ENCODE results near the gene CREB3L2. TPM values are rescaled to one million over a fixed set of nuclear protein-coding genes. Genes with fewer than 3 reads are reported as not detected.
"Not testable (repeated sequence)": the region's sequence is repeated elsewhere in the genome, so short reads cannot be mapped to it uniquely, and the experiment has no call there.

The CREB3L2 gene
- total and polyA plus RNA-seq, 11 donors = 4.0 to 40.6 (median 21.8) TPM

DNA sequence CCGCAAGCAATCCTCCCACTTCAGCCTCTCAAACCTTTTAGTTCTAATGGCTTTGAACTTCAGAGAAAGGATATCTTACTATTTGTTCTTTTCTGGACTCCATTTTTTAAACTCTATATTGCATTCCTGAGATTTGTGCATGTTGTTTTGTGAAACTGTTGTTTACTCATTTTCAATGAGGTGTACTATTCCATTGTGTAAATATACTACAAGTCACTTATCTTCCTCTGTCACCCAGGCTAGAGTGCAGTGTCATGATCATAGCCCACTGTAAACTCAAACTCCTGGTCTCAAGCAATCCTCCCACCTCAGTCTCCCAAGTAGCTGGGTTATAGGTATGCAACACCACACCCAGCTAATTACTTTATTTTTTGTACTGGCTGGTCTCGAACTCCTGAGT, 43.0 kb upstream of the CREB3L2 start:
- TF ChIP-seq, protein P1, sequence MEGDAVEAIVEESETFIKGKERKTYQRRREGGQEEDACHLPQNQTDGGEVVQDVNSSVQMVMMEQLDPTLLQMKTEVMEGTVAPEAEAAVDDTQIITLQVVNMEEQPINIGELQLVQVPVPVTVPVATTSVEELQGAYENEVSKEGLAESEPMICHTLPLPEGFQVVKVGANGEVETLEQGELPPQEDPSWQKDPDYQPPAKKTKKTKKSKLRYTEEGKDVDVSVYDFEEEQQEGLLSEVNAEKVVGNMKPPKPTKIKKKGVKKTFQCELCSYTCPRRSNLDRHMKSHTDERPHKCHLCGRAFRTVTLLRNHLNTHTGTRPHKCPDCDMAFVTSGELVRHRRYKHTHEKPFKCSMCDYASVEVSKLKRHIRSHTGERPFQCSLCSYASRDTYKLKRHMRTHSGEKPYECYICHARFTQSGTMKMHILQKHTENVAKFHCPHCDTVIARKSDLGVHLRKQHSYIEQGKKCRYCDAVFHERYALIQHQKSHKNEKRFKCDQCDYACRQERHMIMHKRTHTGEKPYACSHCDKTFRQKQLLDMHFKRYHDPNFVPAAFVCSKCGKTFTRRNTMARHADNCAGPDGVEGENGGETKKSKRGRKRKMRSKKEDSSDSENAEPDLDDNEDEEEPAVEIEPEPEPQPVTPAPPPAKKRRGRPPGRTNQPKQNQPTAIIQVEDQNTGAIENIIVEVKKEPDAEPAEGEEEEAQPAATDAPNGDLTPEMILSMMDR (IDR thresholded peaks at IDR 0.05) = no peak
- TF ChIP-seq POLR2A (IDR thresholded peaks at IDR 0.05) = no peak
- 87 to 94% (median 92%) methylated on average over 2 of the region's 2 CpGs for WGBS, 4 donors
- Histone ChIP-seq H3K4me3 (no peak overlapping the region), H3K36me3 (no peaks in the 10 kb centered on the region), H3K27ac (no peak overlapping the region), H3K9me3 (peaks cover 0 to 3% (median 0%) of the 10 kb centered on the region in 12 donors), H3K27me3 (no peaks in the 10 kb centered on the region), H3K4me1 (no peaks in the 10 kb centered on the region)
- intact Hi-C loops (cut with DNase I) = no loop called here
- DNase-seq = no peak
- no peak for ATAC-seq

DNA sequence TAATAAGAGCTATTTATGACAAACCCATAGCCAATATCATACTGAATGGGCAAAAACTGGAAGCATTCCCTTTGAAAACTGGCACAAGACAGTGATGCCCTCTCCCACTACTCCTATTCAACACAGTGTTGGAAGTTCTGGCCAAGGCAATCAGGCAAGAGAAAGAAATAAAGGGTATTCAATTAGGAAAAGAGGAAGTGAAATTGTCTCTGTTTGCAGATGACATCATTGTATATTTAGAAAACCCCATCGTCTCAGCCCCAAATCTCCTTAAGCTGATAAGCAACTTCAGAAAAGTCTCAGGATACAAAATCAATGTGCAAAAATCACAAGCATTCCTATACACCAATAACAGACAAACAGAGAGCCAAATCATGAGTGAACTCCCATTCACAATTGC, 38.2 kb upstream of the CREB3L2 start:
- intact Hi-C loops (cut with DNase I); H3K4me1 ChIP-seq; ATAC-seq; H3K4me3 ChIP-seq; H3K27ac ChIP-seq; H3K36me3 ChIP-seq; DNase-seq; H3K27me3 ChIP-seq: not testable (repeated sequence)
- 39 to 57% (median 50%) methylated on average over 1 of the region's 1 CpG for WGBS, 4 donors
- H3K9me3 ChIP-seq = peaks cover 0 to 11% (median 0%) of the 10 kb centered on the region in 12 donors

- no peaks in the 10 kb centered on the region for H3K4me1 ChIP-seq
- ATAC-seq (no peak), DNase-seq (no peak)
- H3K36me3 ChIP-seq = no peaks in the 10 kb centered on the region
- no peaks in the 10 kb centered on the region for H3K27me3 ChIP-seq
- H3K4me3 ChIP-seq = no peak overlapping the region
- TF ChIP-seq POLR2A (IDR thresholded peaks at IDR 0.05) = no peak
- WGBS, 4 donors = 52 to 58% (median 56%) methylated on average over 2 of the region's 2 CpGs
- intact Hi-C loops (cut with DNase I) = no loop called here
- peaks cover 0 to 11% (median 0%) of the 10 kb centered on the region in 12 donors for H3K9me3 ChIP-seq
- no peak overlapping the region for H3K27ac ChIP-seq
Measured at GRCh38 chr7:138036135-138036534, 34.2 kb upstream of the CREB3L2 start.

GRCh38 chr7:138033241-138033640, 31.4 kb upstream of the CREB3L2 start:
- H3K4me3 ChIP-seq = no peak overlapping the region
- intact Hi-C loops (cut with DNase I) = no loop called here
- peaks cover 0 to 11% (median 0%) of the 10 kb centered on the region in 12 donors for H3K9me3 ChIP-seq
- H3K27me3 ChIP-seq = no peaks in the 10 kb centered on the region
- H3K4me1 ChIP-seq = no peaks in the 10 kb centered on the region
- TF ChIP-seq, protein P1 (IDR thresholded peaks at IDR 0.05) = no peak
- TF ChIP-seq POLR2A (IDR thresholded peaks at IDR 0.05) = no peak
- no peak overlapping the region for H3K27ac ChIP-seq
- ATAC-seq = no peak
- DNase-seq = no peak
- WGBS, 4 donors = 82 to 86% (median 83%) methylated on average over 4 of the region's 4 CpGs
- no peaks in the 10 kb centered on the region for H3K36me3 ChIP-seq

DNA sequence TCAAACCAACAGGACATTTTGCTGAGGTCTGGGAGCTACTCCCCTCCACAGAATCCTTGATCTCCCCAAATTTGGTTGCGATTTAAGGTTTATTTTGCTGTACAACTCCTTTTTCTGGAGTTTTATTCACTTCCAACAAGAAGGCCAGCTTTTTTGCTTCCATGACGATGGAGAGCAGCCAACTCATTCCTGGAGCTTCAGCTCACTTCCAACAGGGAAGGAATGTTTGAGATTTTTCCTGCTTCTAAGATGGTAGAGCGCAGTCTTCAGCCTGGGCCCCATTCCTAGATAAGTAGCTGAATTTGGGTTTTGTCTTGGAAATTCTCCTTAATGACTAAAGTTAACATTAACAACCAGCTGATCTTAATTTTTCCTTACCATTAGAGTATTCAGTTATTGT, 30.9 kb upstream of the CREB3L2 start:
- no peak for TF ChIP-seq POLR2A (IDR thresholded peaks at IDR 0.05)
- TF ChIP-seq, protein P1 (IDR thresholded peaks at IDR 0.05) = no peak
- no peaks in the 10 kb centered on the region for H3K4me1 ChIP-seq
- intact Hi-C loops (cut with DNase I) = no loop called here
- no peaks in the 10 kb centered on the region for H3K27me3 ChIP-seq
- ATAC-seq (no peak), DNase-seq (no peak)
- no peaks in the 10 kb centered on the region for H3K36me3 ChIP-seq
- peaks cover 0 to 11% (median 0%) of the 10 kb centered on the region in 12 donors for H3K9me3 ChIP-seq
- H3K27ac ChIP-seq = no peak overlapping the region
- WGBS, 4 donors = 75 to 81% (median 78%) methylated on average over 3 of the region's 3 CpGs
- H3K4me3 ChIP-seq = no peak overlapping the region
